Activated T-cell treated with anti-CD3 and anti-CD28 coated beads for 24 hours (primary cell): Measurements from ENCODE around the gene ANKMY1.
"Not testable (repeated sequence)": the region's sequence is repeated elsewhere in the genome, so short reads cannot be mapped to it uniquely, and the experiment has no call there.

Experiments used
- DNase-seq: peaks from one replicate; pipeline ENCODE4 v3.0.0-alpha.2; 2020; ENCODE audit warnings: low read depth

Gene ANKMY1

GRCh38 chr2:240502430-240503121 is 55.2 kb downstream of the ANKMY1 start:
- DNase-seq: no peak

- DNase-seq: no peak
Observed at GRCh38 chr2:240502059-240502429, 55.7 kb downstream of the ANKMY1 start.

GRCh38 chr2:240501531-240501991 is 56.2 kb downstream of the ANKMY1 start:
- DNase-seq: no peak

- no peak for DNase-seq
Observed at GRCh38 chr2:240500561-240501423, 57.0 kb downstream of the ANKMY1 start.

GRCh38 chr2:240499309-240500301 is 58.2 kb downstream of the ANKMY1 start:
- no peak for DNase-seq

- no peak for DNase-seq
Observed at GRCh38 chr2:240498958-240499260, 58.9 kb downstream of the ANKMY1 start.

- no peak for DNase-seq
Observed at GRCh38 chr2:240498171-240498957, 59.4 kb downstream of the ANKMY1 start.

- not testable (repeated sequence) for DNase-seq
Observed at GRCh38 chr2:240497082-240497481, 60.7 kb downstream of the ANKMY1 start.

GRCh38 chr2:240494942-240495341 is 62.8 kb downstream of the ANKMY1 start:
- DNase-seq: not testable (repeated sequence)

GRCh38 chr2:240494194-240494793 is 63.5 kb downstream of the ANKMY1 start:
- DNase-seq: no peak

- DNase-seq: no peak
Observed at GRCh38 chr2:240491483-240491882, 66.3 kb downstream of the ANKMY1 start.

- DNase-seq: no peak
Observed at GRCh38 chr2:240482141-240482540, 75.6 kb downstream of the ANKMY1 start.

GRCh38 chr2:240481720-240482119 is 76.1 kb downstream of the ANKMY1 start:
- DNase-seq: no peak

- DNase-seq: no peak
Observed at GRCh38 chr2:240480834-240481623, 76.8 kb downstream of the ANKMY1 start.

GRCh38 chr2:240479111-240479501 is 78.7 kb downstream of the ANKMY1 start:
- DNase-seq: no peak

GRCh38 chr2:240478346-240479110 is 79.3 kb downstream of the ANKMY1 start:
- no peak for DNase-seq

- no peak for DNase-seq
Observed at GRCh38 chr2:240477916-240478315, 79.9 kb downstream of the ANKMY1 start.

- DNase-seq: no peak
Observed at GRCh38 chr2:240473211-240473610, 84.6 kb downstream of the ANKMY1 start.

GRCh38 chr2:240472078-240472790 is 85.6 kb downstream of the ANKMY1 start:
- DNase-seq: no peak
